HCT116 (cell line): ENCODE data around the gene TRIB2. TPM values are rescaled to one million over a fixed set of nuclear protein-coding genes. Genes with fewer than 3 reads are reported as not detected.

ENCODE experiments used
- ATAC-seq: fragments of 200-7000 bp; cut with Tn5 transposase; 2 replicates; pipeline ENCODE4 v1.9.1; 2020; ENCODE audit warnings: mild to moderate bottlenecking, moderate library complexity
- BruUV-seq: library from RNA; stranded (reverse); fragments of 400-500 nt; replicated peaks from 2 replicates; lab custom pipeline; 2021; lab: Mats Ljungman, UMichigan
- CTCF ChIA-PET: fragments of 300-600 bp; sonication (Branson Sonifier 250); formaldehyde crosslinking; loops from one replicate; lab custom pipeline; 2021; ENCODE audit warnings: antibody characterized with exemption; lab: Charles Lee
- POLR2A ChIA-PET: fragments of 300-600, 350-600 bp; sonication (Branson Sonifier 250); formaldehyde crosslinking; loops from one replicate; lab custom pipeline; 2021; ENCODE audit warnings: antibody characterized with exemption; lab: Charles Lee
- RAD21 ChIA-PET, 2 experiments: fragments of 300-600 bp; sonication (Branson Sonifier 250); formaldehyde crosslinking; loops; one replicate each; lab custom pipeline; 2023; ENCODE audit warnings: low total read pairs in 2 of 2; ENCODE audit not compliant: uncharacterized antibody in 2 of 2, unreplicated experiment in 2 of 2, low non-redundant PET in 1 of 2; lab: Charles Lee
- DNase-seq: peaks from one replicate; pipeline ENCODE4 v3.0.0-alpha.2; 2010; ENCODE audit warnings: low read depth, low spot score
- H2AFZ ChIP-seq: fragments of 200-600 bp; shearing (Covaris generic), sonication (generic); 2 replicates; pipeline ENCODE4 v1.6.1; 2017; ENCODE audit warnings: low read depth, mixed run types, mixed read lengths, antibody characterized with exemption, low read length; ENCODE audit not compliant: poor library complexity, severe bottlenecking
- H3K27ac ChIP-seq: 2 replicates; pipeline ENCODE4 v1.5.1; 2012; ENCODE audit warnings: low read depth, low read length
- H3K27me3 ChIP-seq: fragments of 200-600 bp; sonication (generic); 2 replicates; pipeline ENCODE4 v1.6.1; 2016; ENCODE audit warnings: mixed run types, low read length, mixed read lengths; ENCODE audit not compliant: insufficient read depth
- H3K36me3 ChIP-seq, 2 experiments: fragments of 200-500 bp in 1 of 2; fragments of 200-600 bp in 1 of 2; sonication (Bioruptor generic) in 1 of 2; sonication (generic) in 1 of 2; 2 replicates each; pipeline versions ENCODE4 v1.5.1 to v1.6.1; 2014 to 2016; ENCODE audit warnings: low read length in 2 of 2, inconsistent platforms in 1 of 2, mixed read lengths in 1 of 2, mixed run types in 1 of 2; ENCODE audit not compliant: insufficient read depth in 2 of 2, control insufficient read depth in 1 of 2
- H3K4me1 ChIP-seq, 2 experiments: fragments of 200-600 bp in 1 of 2; sonication (generic) in 1 of 2; 2 replicates each; pipeline versions ENCODE4 v1.5.1 to v1.6.1; 2012 to 2017; ENCODE audit warnings: low read length in 2 of 2, inconsistent platforms in 1 of 2, mild to moderate bottlenecking in 1 of 2, mixed read lengths in 1 of 2, mixed run types in 1 of 2, moderate library complexity in 1 of 2; ENCODE audit not compliant: insufficient read depth in 2 of 2, control insufficient read depth in 1 of 2
- H3K4me2 ChIP-seq: fragments of 200-600 bp; sonication (generic); 2 replicates; pipeline ENCODE4 v1.6.1; 2017; ENCODE audit warnings: mixed run types, low read length, mixed read lengths
- H3K4me3 ChIP-seq, 2 experiments: fragments of 200-600 bp in 1 of 2; sonication (generic) in 1 of 2; replicated peaks in 1 of 2; 2 replicates each; pipeline ENCODE4 v1.5.1; 2011 to 2016; ENCODE audit warnings: low read length in 2 of 2, control low read depth in 1 of 2, low read depth in 1 of 2, mild to moderate bottlenecking in 1 of 2, mixed read lengths in 1 of 2, mixed run types in 1 of 2
- H3K79me2 ChIP-seq: fragments of 200-600 bp; sonication (generic); 2 replicates; pipeline ENCODE4 v1.6.1; 2017; ENCODE audit warnings: mild to moderate bottlenecking, mixed run types, low read length, moderate library complexity, mixed read lengths; ENCODE audit not compliant: insufficient read depth
- H3K9ac ChIP-seq: fragments of 200-600 bp; sonication (generic); 2 replicates; pipeline ENCODE4 v1.6.1; 2016; ENCODE audit warnings: low read length, mixed read lengths
- H3K9me2 ChIP-seq: fragments of 200-600 bp; sonication (generic), shearing (Covaris generic); 2 replicates; pipeline ENCODE4 v1.6.1; 2017; ENCODE audit warnings: mixed run types, mild to moderate bottlenecking, moderate library complexity; ENCODE audit not compliant: insufficient read depth
- H3K9me3 ChIP-seq, 2 experiments: fragments of 200-500 bp in 1 of 2; fragments of 200-600 bp in 1 of 2; sonication (Bioruptor generic) in 1 of 2; sonication (generic) in 1 of 2; 2 replicates each; pipeline ENCODE4 v1.6.1; 2014 to 2017; ENCODE audit warnings: low read length in 2 of 2, mixed read lengths in 2 of 2, inconsistent platforms in 1 of 2, low read depth in 1 of 2, mild to moderate bottlenecking in 1 of 2, mixed run types in 1 of 2, moderate library complexity in 1 of 2; ENCODE audit not compliant: control insufficient read depth in 1 of 2, insufficient read depth in 1 of 2
- H4K20me1 ChIP-seq: fragments of 200-600 bp; sonication (generic), shearing (Covaris generic); 2 replicates; pipeline ENCODE4 v1.6.1; 2017; ENCODE audit warnings: mixed run types, mild to moderate bottlenecking, moderate library complexity; ENCODE audit not compliant: insufficient read depth
- ATF3 ChIP-seq: IDR thresholded peaks from 2 replicates; pipeline ENCODE4 v1.6.1; 2012
- CEBPB ChIP-seq: IDR thresholded peaks from 2 replicates; pipeline ENCODE4 v1.6.1; 2012; ENCODE audit warnings: low read depth
- CTCF ChIP-seq, 3 experiments: fragments of 200-600 bp in 1 of 3; sonication (generic) in 1 of 3; IDR thresholded peaks in 2 of 3; conservative IDR thresholded peaks in 1 of 3; 2 replicates each; pipeline ENCODE4 v1.5.1; 2012 to 2017; ENCODE audit warnings: low read depth in 2 of 3, low read length in 2 of 3, antibody characterized with exemption in 1 of 3, borderline replicate concordance in 1 of 3, control low read depth in 1 of 3, mild to moderate bottlenecking in 1 of 3, mixed read lengths in 1 of 3, mixed run types in 1 of 3, moderate library complexity in 1 of 3; ENCODE audit not compliant: insufficient read depth in 1 of 3
- EZH2 ChIP-seq: fragments of 200-600 bp; sonication (generic); IDR thresholded peaks from 2 replicates; pipeline ENCODE4 v1.6.1; 2017; ENCODE audit warnings: antibody characterized with exemption, mixed run types
- EZH2phosphoT487 ChIP-seq: fragments of 200-600 bp; IDR thresholded peaks from 2 replicates; pipeline ENCODE4 v1.6.1; 2018; ENCODE audit warnings: antibody characterized with exemption, borderline replicate concordance
- FOSL1 ChIP-seq: IDR thresholded peaks from 2 replicates; pipeline ENCODE4 v1.6.1; 2012; ENCODE audit warnings: low read depth
- MAX ChIP-seq: IDR thresholded peaks from 2 replicates; pipeline ENCODE4 v1.6.1; 2012
- POLR2A ChIP-seq: IDR thresholded peaks from 2 replicates; pipeline ENCODE4 v1.7.0; 2011; ENCODE audit warnings: borderline replicate concordance; ENCODE audit not compliant: insufficient read depth, insufficient read length; ENCODE audit errors: extremely low read depth
- RAD21 ChIP-seq: IDR thresholded peaks from 2 replicates; pipeline ENCODE4 v1.6.1; 2012; ENCODE audit warnings: low read depth, mild to moderate bottlenecking
- SIN3A ChIP-seq: IDR thresholded peaks from 2 replicates; pipeline ENCODE4 v1.6.1; 2012; ENCODE audit warnings: low read depth
- SRF ChIP-seq: IDR thresholded peaks from 2 replicates; pipeline ENCODE4 v1.6.1; 2012; ENCODE audit warnings: low read depth
- YY1 ChIP-seq: IDR thresholded peaks from 2 replicates; pipeline ENCODE4 v1.6.1; 2011; ENCODE audit warnings: low read length, low read depth, moderate library complexity, mild to moderate bottlenecking; ENCODE audit not compliant: insufficient replicate concordance; ENCODE audit errors: extremely low read depth
- ZBTB33 ChIP-seq: IDR thresholded peaks from 2 replicates; pipeline ENCODE4 v1.6.1; 2011; ENCODE audit warnings: mild to moderate bottlenecking, low read length, moderate library complexity; ENCODE audit not compliant: insufficient replicate concordance; ENCODE audit errors: extremely low read depth
- ZFX ChIP-seq: fragments of 450-650 bp; IDR thresholded peaks from 2 replicates; pipeline ENCODE4 v1.6.1; 2017
- ZNF274 ChIP-seq: fragments of 200-500 bp; sonication (Bioruptor generic); IDR thresholded peaks from 2 replicates; pipeline ENCODE4 v1.6.1; 2014; ENCODE audit warnings: mild to moderate bottlenecking, low read depth, low read length, inconsistent platforms
- intact Hi-C: fragments of 100-400 bp; cut with micrococcal nuclease; formaldehyde crosslinking; loops from 2 replicates; pipeline ENCODE4 v1.10.0; 2022
- total RNA-seq: library from RNA; stranded (reverse); gene quantifications from one replicate; pipeline ENCODE4 v1.2.1, GENCODE V29; 2021; ENCODE audit not compliant: unreplicated experiment

TRIB2 gene
- total RNA-seq, 1 experiment from 2014 or later: 12.4 TPM

- ChIA-PET POLR2A (no interaction called here), RAD21 (no interaction called here)
- no peak for DNase-seq
- Histone ChIP-seq H3K27ac (no peak overlapping the region), H3K79me2 (no peaks in the 10 kb centered on the region), H3K9me3 (no peaks in the 10 kb centered on the region)
- TF ChIP-seq SRF (no peak), RAD21 (no peak), EZH2phosphoT487 (no peak), YY1 (no peak)
- TF ChIP-seq, all 23 proteins: peak for 0
- no peak overlapping the region for H3K4me3 ChIP-seq
- ATAC-seq: no peak
- H3K9me2 ChIP-seq: no peaks in the 10 kb centered on the region
- intact Hi-C loops: no loop called here
- peaks cover 0 to 5% of the 10 kb centered on the region in 2 experiments; a peak in 1 of 4 replicates for H3K4me1 ChIP-seq
- H3K27me3 ChIP-seq: no peaks in the 10 kb centered on the region
- H4K20me1 ChIP-seq: no peaks in the 10 kb centered on the region
- CTCF ChIA-PET: no interaction called here
- no peak overlapping the region for H3K4me2 ChIP-seq
- H3K9ac ChIP-seq: no peak overlapping the region
- BruUV-seq: no TSS peak
- H3K36me3 ChIP-seq: peaks cover 0 to 2% of the 10 kb centered on the region in 2 experiments; a peak in 1 of 4 replicates
- no peak overlapping the region for H2AFZ ChIP-seq
These were observed 17.1 kb downstream of the TRIB2 start for GRCh38 chr2:12733846-12734245.

GRCh38 chr2:12734914-12735654 lies 18.3 kb downstream of the TRIB2 start:
- no TSS peak for BruUV-seq
- TF ChIP-seq ZBTB33: no peak
- no peak for TF ChIP-seq YY1
- no peak for TF ChIP-seq RAD21
- TF ChIP-seq EZH2phosphoT487: no peak
- no peak for TF ChIP-seq EZH2
- no peak for TF ChIP-seq ZFX
- no peak for TF ChIP-seq ATF3
- TF ChIP-seq MAX: no peak
- TF ChIP-seq SIN3A: no peak
- TF ChIP-seq CEBPB: no peak
- no peak for TF ChIP-seq ZNF274
- no peak for TF ChIP-seq POLR2A
- no peak for TF ChIP-seq CTCF (IDR thresholded peaks at IDR 0.05 in 2 of 3, conservative IDR thresholded peaks at IDR 0.05 in 1 of 3; ENCODE audit: borderline replicate concordance in 1 of 3, insufficient read depth in 1 of 3, low read depth in 2 of 3, low read length in 2 of 3)
- TF ChIP-seq FOSL1: no peak

More at GRCh38 chr2:12734914-12735654, 18.3 kb downstream of the TRIB2 start:
- DNase-seq (no peak), ATAC-seq (no peak)
- Histone ChIP-seq H3K9me2 (no peaks in the 10 kb centered on the region), H3K27ac (no peak overlapping the region), H3K27me3 (no peaks in the 10 kb centered on the region), H3K4me2 (no peak overlapping the region), H3K4me3 (no peak overlapping the region), H3K9me3 (no peaks in the 10 kb centered on the region), H3K79me2 (no peaks in the 10 kb centered on the region), H3K4me1 (peaks cover 0 to 5% of the 10 kb centered on the region in 2 experiments; a peak in 1 of 4 replicates), H4K20me1 (no peaks in the 10 kb centered on the region), H3K36me3 (peaks cover 0 to 2% of the 10 kb centered on the region in 2 experiments; a peak in 1 of 4 replicates), H2AFZ (no peak overlapping the region), H3K9ac (no peak overlapping the region)
- CTCF ChIA-PET: no interaction called here
- RAD21 ChIA-PET: no interaction called here
- POLR2A ChIA-PET: no interaction called here
- intact Hi-C loops: no loop called here
